HG03159 (cell line): Measurements from ENCODE around the gene SUZ12.
"Not testable (repeated sequence)": the region's sequence is repeated elsewhere in the genome, so short reads cannot be mapped to it uniquely, and the experiment has no call there.

Experiments
- ATAC-seq: cut with Tn5 transposase; IDR thresholded peaks from one replicate; pipeline ENCODE4 v1.9.1; 2021; ENCODE audit warnings: mild to moderate bottlenecking, moderate library complexity; ENCODE audit not compliant: unreplicated experiment

The SUZ12 gene

GRCh38 chr17:32033812-32034211, 97.0 kb downstream of the SUZ12 start:
- not testable (repeated sequence) for ATAC-seq

- not testable (repeated sequence) for ATAC-seq
Observed at GRCh38 chr17:32040246-32040645, 103.4 kb downstream of the SUZ12 start.

GRCh38 chr17:32041306-32041875, 104.6 kb downstream of the SUZ12 start:
- not testable (repeated sequence) for ATAC-seq

- ATAC-seq: not testable (repeated sequence)
Observed at GRCh38 chr17:32042266-32042665, 105.5 kb downstream of the SUZ12 start.

GRCh38 chr17:32045611-32046010, 108.8 kb downstream of the SUZ12 start:
- not testable (repeated sequence) for ATAC-seq

GRCh38 chr17:32047663-32048062, 110.9 kb downstream of the SUZ12 start:
- ATAC-seq: not testable (repeated sequence)
